Liver (tissue), 9 donors: ENCODE measurements around the gene CACNA2D1. TPM values are rescaled to one million over a fixed set of nuclear protein-coding genes. Genes with fewer than 3 reads are reported as not detected.

Source experiments
- DNase-seq: peaks from one replicate; pipeline ENCODE4 v3.0.0-alpha.2; 2017; ENCODE audit warnings: low spot score
- H3K27ac ChIP-seq, 2 donors: one replicate each; pipeline ENCODE4 v1.7.0; 2013; ENCODE audit warnings: inconsistent platforms in 2 of 2, low read length in 2 of 2, control low read depth in 1 of 2, low read depth in 1 of 2, mild to moderate bottlenecking in 1 of 2
- H3K27me3 ChIP-seq, 4 donors: one replicate each; pipeline versions ENCODE4 v1.6.1 to v1.7.0; 2013; ENCODE audit warnings: low read length in 3 of 4, inconsistent platforms in 1 of 4, mild to moderate bottlenecking in 1 of 4, moderate library complexity in 1 of 4; ENCODE audit not compliant: control insufficient read depth in 4 of 4, insufficient read depth in 4 of 4
- H3K36me3 ChIP-seq, 4 donors: one replicate each; pipeline versions ENCODE4 v1.6.1 to v1.7.0; 2013; ENCODE audit warnings: low read length in 3 of 4, mild to moderate bottlenecking in 3 of 4, low read depth in 1 of 4, moderate library complexity in 1 of 4; ENCODE audit not compliant: control insufficient read depth in 4 of 4, insufficient read depth in 3 of 4
- H3K4me1 ChIP-seq, 4 donors: one replicate each; pipeline versions ENCODE4 v1.6.1 to v1.7.0; 2013; ENCODE audit warnings: low read length in 3 of 4, mild to moderate bottlenecking in 3 of 4, moderate library complexity in 1 of 4; ENCODE audit not compliant: control insufficient read depth in 4 of 4, insufficient read depth in 4 of 4
- H3K4me3 ChIP-seq, 3 donors: one replicate each; pipeline versions ENCODE4 v1.6.1 to v1.7.0; 2013; ENCODE audit warnings: low read length in 3 of 3, control low read depth in 1 of 3, low read depth in 1 of 3, mild to moderate bottlenecking in 1 of 3
- H3K9ac ChIP-seq, 2 donors: one replicate each; pipeline ENCODE4 v1.7.0; 2013; ENCODE audit warnings: low read length in 2 of 2, mild to moderate bottlenecking in 2 of 2, moderate library complexity in 2 of 2, control low read depth in 1 of 2, low read depth in 1 of 2
- H3K9me3 ChIP-seq, 4 donors: one replicate each; pipeline versions ENCODE4 v1.6.1 to v1.7.0; 2013; ENCODE audit warnings: low read length in 3 of 4; ENCODE audit not compliant: control insufficient read depth in 4 of 4
- EGR1 ChIP-seq, 2 donors: IDR thresholded peaks; 2 replicates each; pipeline ENCODE4 v1.6.1; 2016 to 2018; ENCODE audit warnings: antibody characterized with exemption in 2 of 2, low read depth in 2 of 2
- FOXA1 ChIP-seq: IDR thresholded peaks from 2 replicates; pipeline ENCODE4 v1.6.1; 2016; ENCODE audit warnings: antibody characterized with exemption
- FOXA2 ChIP-seq: IDR thresholded peaks from 2 replicates; pipeline ENCODE4 v1.6.1; 2016; ENCODE audit warnings: antibody characterized with exemption
- GABPA ChIP-seq, 2 donors: IDR thresholded peaks in 1 of 2; conservative IDR thresholded peaks in 1 of 2; 2 replicates each; pipeline ENCODE4 v1.6.1; 2016; ENCODE audit warnings: antibody characterized with exemption in 2 of 2, mild to moderate bottlenecking in 1 of 2, moderate library complexity in 1 of 2
- HNF4A ChIP-seq, 2 donors: conservative IDR thresholded peaks; 2 replicates each; pipeline ENCODE4 v1.6.1; 2016; ENCODE audit warnings: antibody characterized with exemption in 2 of 2, mild to moderate bottlenecking in 2 of 2
- HNF4G ChIP-seq: IDR thresholded peaks from 2 replicates; pipeline ENCODE4 v1.6.1; 2016; ENCODE audit warnings: antibody characterized with exemption
- JUND ChIP-seq, 2 donors: IDR thresholded peaks; 2 replicates each; pipeline ENCODE4 v1.6.1; 2016; ENCODE audit warnings: antibody characterized with exemption in 2 of 2
- MAX ChIP-seq: IDR thresholded peaks from 2 replicates; pipeline ENCODE4 v1.6.1; 2016; ENCODE audit warnings: antibody characterized with exemption
- NR2F2 ChIP-seq: IDR thresholded peaks from 2 replicates; pipeline ENCODE4 v1.6.1; 2016; ENCODE audit warnings: antibody characterized with exemption
- RAD21 ChIP-seq, 2 donors: IDR thresholded peaks; 2 replicates each; pipeline ENCODE4 v1.6.1; 2016; ENCODE audit warnings: antibody characterized with exemption in 2 of 2, mild to moderate bottlenecking in 2 of 2
- REST ChIP-seq: IDR thresholded peaks from 2 replicates; pipeline ENCODE4 v1.6.1; 2016; ENCODE audit warnings: antibody characterized with exemption, mild to moderate bottlenecking
- RXRA ChIP-seq, 2 donors: IDR thresholded peaks; 2 replicates each; pipeline ENCODE4 v1.6.1; 2017 to 2018; ENCODE audit warnings: antibody characterized with exemption in 2 of 2, mild to moderate bottlenecking in 1 of 2
- SP1 ChIP-seq: IDR thresholded peaks from 2 replicates; pipeline ENCODE4 v1.6.1; 2018; ENCODE audit warnings: antibody characterized with exemption, mild to moderate bottlenecking
- TAF1 ChIP-seq: conservative IDR thresholded peaks from 2 replicates; pipeline ENCODE4 v1.6.1; 2016; ENCODE audit warnings: antibody characterized with exemption, mild to moderate bottlenecking
- YY1 ChIP-seq: IDR thresholded peaks from 2 replicates; pipeline ENCODE4 v1.6.1; 2016; ENCODE audit warnings: antibody characterized with exemption, mild to moderate bottlenecking
- WGBS: extraction: QIAGEN DNeasy Blood & Tissue Kit; methylation state at CpG from one replicate; pipeline ENCODE4 v1.1.7; 2013; 5-methylcytosine and 5-hydroxymethylcytosine counted together
- polyA plus RNA-seq, 2 donors: library from polyadenylated mRNA; stranded (reverse) in 1 of 2; unstranded in 1 of 2; fragments of 200-250 nt in 1 of 2; fragments of >200 nt in 1 of 2; fragmentation: Nextera tagmentation in 1 of 2; extraction: Ambion mirVana in 1 of 2; gene quantifications; one replicate each; pipeline versions ENCODE4 v1.2.1 to v1.2.3, GENCODE V29; 2013 to 2015
- total RNA-seq, 2 donors: library from RNA; depleted of rRNA; stranded (reverse); fragments of >200 nt; gene quantifications; one replicate each; pipeline ENCODE4 v1.2.3, GENCODE V29; 2014
- TF ChIP-seq, protein P1 (sequence below): IDR thresholded peaks from 2 replicates; pipeline ENCODE4 v1.6.1; 2016; ENCODE audit warnings: antibody characterized with exemption
- TF ChIP-seq, protein P2 (sequence below): fragments of 150-350 bp; IDR thresholded peaks from 2 replicates; pipeline ENCODE4 v1.5.1; 2017; ENCODE audit warnings: improper control_type of control experiment, low read depth, low read length; ENCODE audit not compliant: missing input control
- donor health status: healthy.
- donor health status: healthy.
- donor health status: healthy.
- donor health status: healthy.
- donor health status: healthy.

The CACNA2D1 gene
- total and polyA plus RNA-seq, 4 donors: 0.42 to 2.3 (median 0.94) TPM

DNA sequence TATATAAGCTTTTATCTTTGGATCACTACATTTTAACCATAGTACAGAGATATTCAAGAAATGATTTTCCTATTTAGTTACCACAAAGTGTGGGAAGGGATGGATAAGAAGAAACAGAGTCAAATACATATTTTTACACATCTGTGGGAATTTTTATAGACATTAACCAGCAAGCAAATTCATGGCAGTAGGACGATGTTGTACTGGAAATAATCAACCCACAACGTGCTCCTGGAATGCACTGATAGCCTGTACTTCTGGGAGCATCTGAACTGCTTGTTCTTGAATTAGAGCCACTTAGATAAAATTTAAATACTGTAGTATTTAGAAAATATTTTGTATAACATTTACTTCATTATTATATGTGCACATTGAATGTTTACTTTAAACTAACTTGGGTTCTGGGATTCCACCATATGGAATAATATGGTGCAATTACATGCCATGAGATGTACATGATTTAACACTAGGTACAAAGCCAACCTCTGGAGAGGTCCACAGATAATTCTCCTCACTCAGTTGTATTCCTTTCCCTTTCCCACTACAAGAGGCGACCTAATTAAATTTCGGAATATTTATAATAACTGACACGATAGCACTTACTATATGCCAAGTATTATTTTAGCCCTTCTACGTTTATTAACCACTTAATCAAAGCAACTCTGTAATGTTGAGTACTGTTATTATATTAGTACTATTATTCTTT lies 508.8 kb downstream of the CACNA2D1 start:
- TF ChIP-seq TAF1: no peak
- TF ChIP-seq HNF4A (conservative IDR thresholded peaks at IDR 0.05): no peak
- TF ChIP-seq YY1: no peak
- no peak for TF ChIP-seq FOXA1
- no peak for TF ChIP-seq RAD21 (IDR thresholded peaks at IDR 0.05)
- TF ChIP-seq FOXA2: no peak
- no peak for TF ChIP-seq NR2F2
- TF ChIP-seq MAX: no peak
- no peak for TF ChIP-seq RXRA (IDR thresholded peaks at IDR 0.05)
- TF ChIP-seq, protein P1, sequence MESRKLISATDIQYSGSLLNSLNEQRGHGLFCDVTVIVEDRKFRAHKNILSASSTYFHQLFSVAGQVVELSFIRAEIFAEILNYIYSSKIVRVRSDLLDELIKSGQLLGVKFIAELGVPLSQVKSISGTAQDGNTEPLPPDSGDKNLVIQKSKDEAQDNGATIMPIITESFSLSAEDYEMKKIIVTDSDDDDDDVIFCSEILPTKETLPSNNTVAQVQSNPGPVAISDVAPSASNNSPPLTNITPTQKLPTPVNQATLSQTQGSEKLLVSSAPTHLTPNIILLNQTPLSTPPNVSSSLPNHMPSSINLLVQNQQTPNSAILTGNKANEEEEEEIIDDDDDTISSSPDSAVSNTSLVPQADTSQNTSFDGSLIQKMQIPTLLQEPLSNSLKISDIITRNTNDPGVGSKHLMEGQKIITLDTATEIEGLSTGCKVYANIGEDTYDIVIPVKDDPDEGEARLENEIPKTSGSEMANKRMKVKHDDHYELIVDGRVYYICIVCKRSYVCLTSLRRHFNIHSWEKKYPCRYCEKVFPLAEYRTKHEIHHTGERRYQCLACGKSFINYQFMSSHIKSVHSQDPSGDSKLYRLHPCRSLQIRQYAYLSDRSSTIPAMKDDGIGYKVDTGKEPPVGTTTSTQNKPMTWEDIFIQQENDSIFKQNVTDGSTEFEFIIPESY: no peak
- TF ChIP-seq HNF4G: no peak
- no peak for TF ChIP-seq REST
- no peak for TF ChIP-seq EGR1 (IDR thresholded peaks at IDR 0.05; ENCODE audit: low read depth in 2 of 2)
- TF ChIP-seq, protein P2, sequence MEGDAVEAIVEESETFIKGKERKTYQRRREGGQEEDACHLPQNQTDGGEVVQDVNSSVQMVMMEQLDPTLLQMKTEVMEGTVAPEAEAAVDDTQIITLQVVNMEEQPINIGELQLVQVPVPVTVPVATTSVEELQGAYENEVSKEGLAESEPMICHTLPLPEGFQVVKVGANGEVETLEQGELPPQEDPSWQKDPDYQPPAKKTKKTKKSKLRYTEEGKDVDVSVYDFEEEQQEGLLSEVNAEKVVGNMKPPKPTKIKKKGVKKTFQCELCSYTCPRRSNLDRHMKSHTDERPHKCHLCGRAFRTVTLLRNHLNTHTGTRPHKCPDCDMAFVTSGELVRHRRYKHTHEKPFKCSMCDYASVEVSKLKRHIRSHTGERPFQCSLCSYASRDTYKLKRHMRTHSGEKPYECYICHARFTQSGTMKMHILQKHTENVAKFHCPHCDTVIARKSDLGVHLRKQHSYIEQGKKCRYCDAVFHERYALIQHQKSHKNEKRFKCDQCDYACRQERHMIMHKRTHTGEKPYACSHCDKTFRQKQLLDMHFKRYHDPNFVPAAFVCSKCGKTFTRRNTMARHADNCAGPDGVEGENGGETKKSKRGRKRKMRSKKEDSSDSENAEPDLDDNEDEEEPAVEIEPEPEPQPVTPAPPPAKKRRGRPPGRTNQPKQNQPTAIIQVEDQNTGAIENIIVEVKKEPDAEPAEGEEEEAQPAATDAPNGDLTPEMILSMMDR: no peak
- Histone ChIP-seq H3K4me1 (no peaks in the 10 kb centered on the region), H3K4me3 (no peak overlapping the region), H3K9ac (no peak overlapping the region), H3K27me3 (no peaks in the 10 kb centered on the region), H3K27ac (no peak overlapping the region), H3K9me3 (no peaks in the 10 kb centered on the region), H3K36me3 (no peaks in the 10 kb centered on the region)
- WGBS: 77% methylated on average over 6 of the region's 6 CpGs
- no peak for DNase-seq

DNA sequence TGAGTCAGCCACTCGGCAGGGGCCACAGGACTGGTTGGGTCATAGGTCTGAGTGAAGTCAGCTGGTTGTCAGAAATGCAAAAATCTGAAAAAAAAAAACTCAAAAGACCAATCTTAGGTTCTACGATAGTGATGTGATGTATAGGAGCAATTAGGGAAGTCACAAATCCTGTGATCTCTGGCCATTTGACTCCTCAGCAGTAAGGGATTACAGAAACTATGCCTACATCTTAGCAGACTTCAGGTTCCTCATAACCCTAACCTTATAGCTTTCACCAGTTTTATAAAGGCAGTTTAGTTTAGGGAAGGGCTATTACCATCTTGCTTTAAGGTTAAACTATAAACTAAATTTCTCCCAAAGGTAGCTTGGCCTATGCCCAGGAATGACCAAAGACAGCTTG lies 510.6 kb downstream of the CACNA2D1 start:
- H3K36me3 ChIP-seq: no peaks in the 10 kb centered on the region
- no peak overlapping the region for H3K9ac ChIP-seq
- H3K27me3 ChIP-seq: no peaks in the 10 kb centered on the region
- no peaks in the 10 kb centered on the region for H3K9me3 ChIP-seq
- WGBS: 79% methylated on average over 2 of the region's 2 CpGs
- no peaks in the 10 kb centered on the region for H3K4me1 ChIP-seq
- no peak for DNase-seq
- H3K27ac ChIP-seq: no peak overlapping the region
- H3K4me3 ChIP-seq: no peak overlapping the region
- TF ChIP-seq SP1 (no peak), YY1 (no peak), REST (no peak), NR2F2 (no peak), TAF1 (no peak), MAX (no peak), JUND (IDR thresholded peaks at IDR 0.05) (no peak), HNF4A (conservative IDR thresholded peaks at IDR 0.05) (no peak), RXRA (IDR thresholded peaks at IDR 0.05) (no peak), GABPA (IDR thresholded peaks at IDR 0.05 in 1 of 2, conservative IDR thresholded peaks at IDR 0.05 in 1 of 2) (no peak)
- TF ChIP-seq, protein P2: no peak
